ENCODE measurements around the gene ZNF853.

The ZNF853 gene

GRCh38 chr7:6653071-6654003 lies 37.9 kb downstream of the ZNF853 start:
- H3K27ac ChIP-seq: no peak overlapping the region
- H4K20me1 ChIP-seq (ENCODE audit: insufficient read depth): no peaks in the 10 kb centered on the region
- H3K4me3 ChIP-seq (IDR thresholded peaks at IDR 0.05; ENCODE audit: insufficient read depth, low read depth, low read length): no peak overlapping the region
- no peaks in the 10 kb centered on the region for H3K4me1 ChIP-seq (ENCODE audit: low read depth, poor library complexity, severe bottlenecking)
- H3K4me2 ChIP-seq: no peak overlapping the region
- H3K36me3 ChIP-seq (ENCODE audit: insufficient read depth): no peaks in the 10 kb centered on the region; the same call in 1 of the 2 replicates
- H3K79me2 ChIP-seq (ENCODE audit: insufficient read depth, low read depth): no peaks in the 10 kb centered on the region
- no peak overlapping the region for H2AFZ ChIP-seq (ENCODE audit: low read depth)
- no peaks in the 10 kb centered on the region for H3K27me3 ChIP-seq (ENCODE audit: insufficient read depth, low read depth)
- H3K9ac ChIP-seq: no peak overlapping the region
- TF ChIP-seq CTCF (conservative IDR thresholded peaks at IDR 0.05; ENCODE audit: low read depth, low read length): no peak

- Histone ChIP-seq H3K79me2 (ENCODE audit: insufficient read depth, low read depth) (no peaks in the 10 kb centered on the region), H3K27me3 (ENCODE audit: insufficient read depth, low read depth) (no peaks in the 10 kb centered on the region), H3K27ac (no peak overlapping the region), H4K20me1 (ENCODE audit: insufficient read depth) (no peaks in the 10 kb centered on the region), H3K4me2 (no peak overlapping the region), H3K4me1 (ENCODE audit: low read depth, poor library complexity, severe bottlenecking) (no peaks in the 10 kb centered on the region), H3K9ac (no peak overlapping the region), H2AFZ (ENCODE audit: low read depth) (no peak overlapping the region), H3K36me3 (ENCODE audit: insufficient read depth) (no peaks in the 10 kb centered on the region; the same call in 1 of the 2 replicates), H3K4me3 (IDR thresholded peaks at IDR 0.05; ENCODE audit: insufficient read depth, low read depth, low read length) (no peak overlapping the region)
- TF ChIP-seq CTCF (conservative IDR thresholded peaks at IDR 0.05; ENCODE audit: low read depth, low read length): no peak
These were observed 38.9 kb downstream of the ZNF853 start for GRCh38 chr7:6654113-6654841.

- no peaks in the 10 kb centered on the region for H4K20me1 ChIP-seq (ENCODE audit: insufficient read depth)
- no peak overlapping the region for H3K9ac ChIP-seq
- no peaks in the 10 kb centered on the region for H3K79me2 ChIP-seq (ENCODE audit: insufficient read depth, low read depth)
- TF ChIP-seq CTCF (conservative IDR thresholded peaks at IDR 0.05; ENCODE audit: low read depth, low read length): no peak
- H3K27ac ChIP-seq: no peak overlapping the region
- H3K27me3 ChIP-seq (ENCODE audit: insufficient read depth, low read depth): no peaks in the 10 kb centered on the region
- H3K4me2 ChIP-seq: no peak overlapping the region
- H3K4me3 ChIP-seq (IDR thresholded peaks at IDR 0.05; ENCODE audit: insufficient read depth, low read depth, low read length): no peak overlapping the region
- H2AFZ ChIP-seq (ENCODE audit: low read depth): no peak overlapping the region
- no peaks in the 10 kb centered on the region for H3K4me1 ChIP-seq (ENCODE audit: low read depth, poor library complexity, severe bottlenecking)
- H3K36me3 ChIP-seq (ENCODE audit: insufficient read depth): no peaks in the 10 kb centered on the region; the same call in 1 of the 2 replicates
These were observed 39.6 kb downstream of the ZNF853 start for GRCh38 chr7:6654842-6655610.

GRCh38 chr7:6655636-6656385 lies 40.4 kb downstream of the ZNF853 start:
- no peak overlapping the region for H3K27ac ChIP-seq
- H3K9ac ChIP-seq: no peak overlapping the region
- no peak overlapping the region for H2AFZ ChIP-seq (ENCODE audit: low read depth)
- H3K4me1 ChIP-seq (ENCODE audit: low read depth, poor library complexity, severe bottlenecking): no peaks in the 10 kb centered on the region
- no peaks in the 10 kb centered on the region for H4K20me1 ChIP-seq (ENCODE audit: insufficient read depth)
- H3K36me3 ChIP-seq (ENCODE audit: insufficient read depth): no peaks in the 10 kb centered on the region; the same call in 1 of the 2 replicates
- H3K4me3 ChIP-seq (IDR thresholded peaks at IDR 0.05; ENCODE audit: insufficient read depth, low read depth, low read length): no peak overlapping the region
- H3K79me2 ChIP-seq (ENCODE audit: insufficient read depth, low read depth): no peaks in the 10 kb centered on the region
- H3K27me3 ChIP-seq (ENCODE audit: insufficient read depth, low read depth): no peaks in the 10 kb centered on the region
- TF ChIP-seq CTCF (conservative IDR thresholded peaks at IDR 0.05; ENCODE audit: low read depth, low read length): no peak
- no peak overlapping the region for H3K4me2 ChIP-seq

Data from KMS-11 (cell line).